Tibial nerve (tissue), 3 donors: ENCODE results near the gene NOX3.

Experiments
- CTCF ChIP-seq, 5 experiments: fragments of 200-600 bp in 3 of 5; fragments of 450-650 bp in 2 of 5; sonication (generic) in 3 of 5; IDR thresholded peaks; one replicate each; pipeline ENCODE4 v1.5.1; 2016 to 2019; ENCODE audit warnings: antibody characterized with exemption in 5 of 5, mild to moderate bottlenecking in 3 of 5, moderate library complexity in 2 of 5
- POLR2A ChIP-seq, 2 donors: fragments of 450-650 bp; IDR thresholded peaks; one replicate each; pipeline ENCODE4 v1.6.1; 2017; ENCODE audit warnings: antibody characterized with exemption in 2 of 2, mild to moderate bottlenecking in 2 of 2, moderate library complexity in 2 of 2

- TF ChIP-seq CTCF (IDR thresholded peaks at IDR 0.05) (no peak), POLR2A (IDR thresholded peaks at IDR 0.05) (no peak)
These were observed 41.6 kb downstream of the NOX3 start for GRCh38 chr6:155414049-155414448.
